ENCODE measurements around the gene CORO2A.

- no peak for TF ChIP-seq CTCF (IDR thresholded peaks at IDR 0.05)
- no peak for TF ChIP-seq ZFX (IDR thresholded peaks at IDR 0.05; ENCODE audit: borderline replicate concordance)
These were observed 37.9 kb upstream of the CORO2A start for GRCh38 chr9:98230304-98230703.
